HL-60 (cell line): ENCODE data around the gene CAD.
"Not testable (repeated sequence)": the region's sequence is repeated elsewhere in the genome, so short reads cannot be mapped to it uniquely, and the experiment has no call there.

Experiments
- DNase-seq, 2 experiments: peaks; one replicate each; pipeline ENCODE4 v3.0.0-alpha.2; 2010 to 2020; ENCODE audit warnings: low read depth in 1 of 2, low spot score in 1 of 2
- H3K27ac ChIP-seq: fragments of 250-450 bp; sonication (Bioruptor Pico); replicated peaks from 2 replicates; pipeline ENCODE4 v1.5.1; 2020; ENCODE audit warnings: mild to moderate bottlenecking, moderate library complexity
- H3K27me3 ChIP-seq: fragments of 250-450 bp; sonication (Bioruptor Pico); 2 replicates; pipeline ENCODE4 v1.5.1; 2021; ENCODE audit warnings: mild to moderate bottlenecking, moderate library complexity; ENCODE audit not compliant: insufficient read depth, poor library complexity, severe bottlenecking
- H3K4me3 ChIP-seq: replicated peaks from 2 replicates; pipeline ENCODE4 v1.5.1; 2011; ENCODE audit warnings: mild to moderate bottlenecking, control low read depth, low read length; ENCODE audit not compliant: insufficient read depth
- GABPA ChIP-seq: IDR thresholded peaks from 2 replicates; pipeline ENCODE4 v1.6.1; 2012; ENCODE audit warnings: low read depth
- POLR2AphosphoS5 ChIP-seq: IDR thresholded peaks from 2 replicates; pipeline ENCODE4 v1.6.1; 2012; ENCODE audit warnings: low read depth
- SPI1 ChIP-seq: IDR thresholded peaks from 2 replicates; pipeline ENCODE4 v1.6.1; 2012; ENCODE audit warnings: low read depth, mild to moderate bottlenecking, borderline replicate concordance
- TF ChIP-seq, protein P1 (sequence below): IDR thresholded peaks from one replicate; pipeline ENCODE4 v1.5.1; 2011; ENCODE audit warnings: low read length, control low read depth, inconsistent platforms; ENCODE audit not compliant: insufficient read depth
- TF ChIP-seq, protein P2 (sequence below): IDR thresholded peaks from 2 replicates; pipeline ENCODE4 v1.6.1; 2012; ENCODE audit warnings: low read depth; ENCODE audit not compliant: insufficient replicate concordance

The CAD gene

GRCh38 chr2:27271631-27272340, 54.6 kb downstream of the CAD start:
- no peak for DNase-seq
- TF ChIP-seq, protein P1, sequence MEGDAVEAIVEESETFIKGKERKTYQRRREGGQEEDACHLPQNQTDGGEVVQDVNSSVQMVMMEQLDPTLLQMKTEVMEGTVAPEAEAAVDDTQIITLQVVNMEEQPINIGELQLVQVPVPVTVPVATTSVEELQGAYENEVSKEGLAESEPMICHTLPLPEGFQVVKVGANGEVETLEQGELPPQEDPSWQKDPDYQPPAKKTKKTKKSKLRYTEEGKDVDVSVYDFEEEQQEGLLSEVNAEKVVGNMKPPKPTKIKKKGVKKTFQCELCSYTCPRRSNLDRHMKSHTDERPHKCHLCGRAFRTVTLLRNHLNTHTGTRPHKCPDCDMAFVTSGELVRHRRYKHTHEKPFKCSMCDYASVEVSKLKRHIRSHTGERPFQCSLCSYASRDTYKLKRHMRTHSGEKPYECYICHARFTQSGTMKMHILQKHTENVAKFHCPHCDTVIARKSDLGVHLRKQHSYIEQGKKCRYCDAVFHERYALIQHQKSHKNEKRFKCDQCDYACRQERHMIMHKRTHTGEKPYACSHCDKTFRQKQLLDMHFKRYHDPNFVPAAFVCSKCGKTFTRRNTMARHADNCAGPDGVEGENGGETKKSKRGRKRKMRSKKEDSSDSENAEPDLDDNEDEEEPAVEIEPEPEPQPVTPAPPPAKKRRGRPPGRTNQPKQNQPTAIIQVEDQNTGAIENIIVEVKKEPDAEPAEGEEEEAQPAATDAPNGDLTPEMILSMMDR: no peak
- no peak for TF ChIP-seq SPI1
- no peak for TF ChIP-seq POLR2AphosphoS5
- TF ChIP-seq GABPA: no peak
- TF ChIP-seq, protein P2, sequence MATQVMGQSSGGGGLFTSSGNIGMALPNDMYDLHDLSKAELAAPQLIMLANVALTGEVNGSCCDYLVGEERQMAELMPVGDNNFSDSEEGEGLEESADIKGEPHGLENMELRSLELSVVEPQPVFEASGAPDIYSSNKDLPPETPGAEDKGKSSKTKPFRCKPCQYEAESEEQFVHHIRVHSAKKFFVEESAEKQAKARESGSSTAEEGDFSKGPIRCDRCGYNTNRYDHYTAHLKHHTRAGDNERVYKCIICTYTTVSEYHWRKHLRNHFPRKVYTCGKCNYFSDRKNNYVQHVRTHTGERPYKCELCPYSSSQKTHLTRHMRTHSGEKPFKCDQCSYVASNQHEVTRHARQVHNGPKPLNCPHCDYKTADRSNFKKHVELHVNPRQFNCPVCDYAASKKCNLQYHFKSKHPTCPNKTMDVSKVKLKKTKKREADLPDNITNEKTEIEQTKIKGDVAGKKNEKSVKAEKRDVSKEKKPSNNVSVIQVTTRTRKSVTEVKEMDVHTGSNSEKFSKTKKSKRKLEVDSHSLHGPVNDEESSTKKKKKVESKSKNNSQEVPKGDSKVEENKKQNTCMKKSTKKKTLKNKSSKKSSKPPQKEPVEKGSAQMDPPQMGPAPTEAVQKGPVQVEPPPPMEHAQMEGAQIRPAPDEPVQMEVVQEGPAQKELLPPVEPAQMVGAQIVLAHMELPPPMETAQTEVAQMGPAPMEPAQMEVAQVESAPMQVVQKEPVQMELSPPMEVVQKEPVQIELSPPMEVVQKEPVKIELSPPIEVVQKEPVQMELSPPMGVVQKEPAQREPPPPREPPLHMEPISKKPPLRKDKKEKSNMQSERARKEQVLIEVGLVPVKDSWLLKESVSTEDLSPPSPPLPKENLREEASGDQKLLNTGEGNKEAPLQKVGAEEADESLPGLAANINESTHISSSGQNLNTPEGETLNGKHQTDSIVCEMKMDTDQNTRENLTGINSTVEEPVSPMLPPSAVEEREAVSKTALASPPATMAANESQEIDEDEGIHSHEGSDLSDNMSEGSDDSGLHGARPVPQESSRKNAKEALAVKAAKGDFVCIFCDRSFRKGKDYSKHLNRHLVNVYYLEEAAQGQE: no peak
- Histone ChIP-seq H3K4me3 (no peak overlapping the region), H3K27ac (no peak overlapping the region), H3K27me3 (peaks cover 2% of the 10 kb centered on the region)

DNA sequence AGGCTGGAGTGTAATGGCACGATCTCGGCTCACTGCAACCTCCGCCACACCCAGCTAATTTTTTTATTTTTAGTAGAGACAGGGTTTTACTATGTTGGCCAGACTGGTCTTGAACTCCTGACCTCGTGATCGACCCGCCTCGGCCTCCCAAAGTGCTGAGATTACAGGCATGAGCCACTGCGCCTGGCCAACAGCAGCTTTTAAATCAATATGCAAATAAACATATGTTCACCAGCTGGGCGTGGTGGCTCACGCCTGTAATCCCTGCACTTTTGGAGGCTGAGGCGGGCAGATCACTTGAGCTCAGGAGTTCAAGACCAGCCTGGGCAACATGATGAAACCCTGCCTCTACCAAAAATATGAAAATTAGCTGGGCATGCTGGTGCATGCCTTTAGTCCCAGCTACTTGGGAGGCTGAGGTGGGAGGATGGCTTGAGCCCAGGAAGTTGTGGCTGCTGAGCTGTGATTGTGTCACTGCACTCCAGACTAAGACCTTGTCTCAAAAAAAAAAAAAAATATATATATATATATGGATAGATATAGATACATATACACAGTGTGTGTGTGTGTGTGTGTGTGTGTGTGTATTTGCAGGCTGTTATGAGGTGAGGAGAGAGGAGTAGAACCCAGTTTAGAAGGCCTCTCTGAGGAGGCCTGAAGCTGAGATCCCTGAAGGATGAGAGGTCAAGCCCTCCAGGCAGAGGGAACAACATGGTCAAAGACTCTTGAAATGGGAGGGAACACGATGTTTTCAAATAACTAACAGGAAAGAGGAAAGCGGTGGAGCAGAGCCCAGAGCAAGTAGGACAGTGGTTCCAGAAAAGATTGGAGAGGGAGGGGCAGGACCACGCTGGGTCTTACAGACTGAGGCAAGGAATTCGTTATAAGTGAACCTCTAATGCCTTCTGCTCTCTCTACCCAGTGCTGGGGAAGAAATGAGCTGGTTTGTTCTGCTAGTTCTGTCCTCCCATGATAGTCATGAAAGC, 55.7 kb downstream of the CAD start:
- DNase-seq, H3K27ac ChIP-seq, H3K27me3 ChIP-seq, H3K4me3 ChIP-seq: not testable (repeated sequence)

DNA sequence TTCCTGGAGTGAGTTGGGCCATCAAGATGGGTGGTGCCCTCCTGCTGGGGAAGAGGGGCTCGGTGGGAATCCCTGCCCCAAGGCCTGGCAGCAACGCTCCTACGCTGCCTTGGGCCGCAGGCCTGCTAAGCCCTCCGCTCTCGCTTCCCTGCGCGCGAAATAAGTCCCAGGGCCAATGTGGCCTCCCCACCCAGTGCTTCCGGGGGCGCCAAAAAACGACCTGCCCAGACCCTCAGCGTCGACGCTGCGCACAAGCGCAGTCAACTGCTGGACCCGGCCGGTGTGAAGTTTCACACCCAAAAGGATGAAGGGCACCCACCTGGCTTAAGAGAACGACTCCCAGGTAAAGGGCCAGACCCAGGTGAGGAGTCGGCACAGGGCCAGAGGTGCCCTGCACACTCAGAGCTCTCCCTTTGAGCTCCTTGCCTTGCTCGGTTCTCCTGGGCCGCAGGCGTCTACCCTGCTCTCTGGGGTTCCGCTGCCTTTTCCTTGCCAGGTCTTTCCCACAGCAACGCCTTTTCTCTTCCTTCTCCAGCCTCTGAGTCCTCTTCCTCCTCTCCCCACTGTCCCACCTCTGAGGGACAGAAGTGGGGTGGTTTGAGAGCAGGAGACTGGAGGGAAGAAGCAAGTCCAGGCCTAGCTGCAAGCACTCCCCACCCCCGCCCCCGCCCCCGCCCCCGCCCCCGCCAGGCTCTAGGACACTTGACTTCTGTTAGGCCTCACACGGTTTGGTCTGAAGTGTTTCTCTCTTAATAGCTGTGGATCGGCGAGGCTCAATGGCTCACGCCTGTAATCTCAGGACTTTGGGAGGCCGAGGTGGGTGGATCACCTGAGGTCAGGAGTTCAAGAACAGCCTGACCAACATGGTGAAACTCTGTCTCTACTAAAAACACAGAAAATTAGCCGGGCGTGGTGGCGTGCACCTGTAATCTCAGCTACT, 58.3 kb downstream of the CAD start, which contains the start of gene DNAJC5G:
DNAJC5G (plus strand) TSS at position 223 of the 940 bp plus-strand sequence. CDS start 1,296 bp downstream, outside the sequence.
- TF ChIP-seq, protein P2: no peak
- TF ChIP-seq GABPA (no peak), SPI1 (no peak), POLR2AphosphoS5 (no peak)
- TF ChIP-seq, protein P1: no peak
- Histone ChIP-seq H3K27ac (no peak within 1 kb of the TSS), H3K4me3 (no peak within 1 kb of the TSS), H3K27me3 (no peaks in the 10 kb centered on the region)
- no peak for DNase-seq
